Measurements from ENCODE around the gene CBFA2T2. TPM values are rescaled to one million over a fixed set of nuclear protein-coding genes. Genes with fewer than 3 reads are reported as not detected.
"Not testable (repeated sequence)": the region's sequence is repeated elsewhere in the genome, so short reads cannot be mapped to it uniquely, and the experiment has no call there.

Gene CBFA2T2
- total and polyA plus RNA-seq, 5 experiments from 2014 or later, result 11.9 to 33.8 (median 17.9) TPM

GRCh38 chr20:33474963-33475362 lies 14.9 kb upstream of the CBFA2T2 start:
- no peaks in the 10 kb centered on the region for H3K27me3 Mint-ChIP-seq
- peaks cover 0 to 4% (median 0%) of the 10 kb centered on the region in 4 donors for H3K4me1 Mint-ChIP-seq
- DNase-seq, result no peak
- peak overlapping the region in 1 of 10 donors; percentile 43 for H3K27ac Mint-ChIP-seq
- H3K36me3 Mint-ChIP-seq, result no peaks in the 10 kb centered on the region
- POLR2A ChIA-PET, result no interaction called here
- no peak for ATAC-seq
- H3K4me3 Mint-ChIP-seq, result no peak overlapping the region
- no peaks in the 10 kb centered on the region for H3K9me3 Mint-ChIP-seq

DNA sequence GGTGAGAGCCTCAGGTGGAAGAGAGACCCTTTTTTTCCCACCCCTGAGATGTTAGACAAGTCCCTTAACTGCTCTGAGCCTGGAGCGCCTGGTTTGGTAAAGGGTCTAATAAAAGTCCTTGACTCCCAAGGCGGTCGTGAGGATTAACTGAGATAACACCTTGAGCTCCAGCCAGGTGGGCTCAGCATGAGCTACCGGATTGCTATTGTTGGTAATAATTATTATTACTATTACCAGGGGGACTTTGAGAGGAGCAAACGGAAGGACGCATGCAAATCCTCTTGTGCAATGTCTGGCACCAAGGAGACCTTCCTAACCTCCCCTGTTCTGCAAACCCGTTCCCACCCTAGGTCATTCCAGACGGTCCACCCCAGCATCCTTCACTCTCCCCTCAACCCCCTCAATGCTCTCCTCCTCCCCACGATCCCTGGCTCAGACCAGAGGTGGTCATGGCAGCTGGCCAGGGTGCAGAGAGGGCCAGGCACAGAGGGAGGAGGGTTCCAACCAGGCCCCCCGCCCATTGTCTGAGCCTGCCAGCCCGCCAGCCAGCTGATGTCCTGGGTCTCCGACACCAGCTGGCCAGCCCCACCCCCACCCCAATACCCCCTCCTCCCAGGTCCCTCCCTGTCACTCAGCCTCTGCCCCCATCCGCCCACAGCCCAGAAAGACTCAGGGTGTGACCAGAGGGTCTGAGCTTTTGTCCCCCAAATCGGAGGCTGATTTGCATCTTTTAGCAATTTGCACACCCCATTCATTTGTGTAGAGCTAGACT lies 14.3 kb upstream of the CBFA2T2 start:
- no peaks in the 10 kb centered on the region for H3K27me3 Mint-ChIP-seq
- peaks cover 0 to 4% (median 0%) of the 10 kb centered on the region in 4 donors for H3K4me1 Mint-ChIP-seq
- DNase-seq (no peak), ATAC-seq (no peak)
- H3K36me3 Mint-ChIP-seq, result no peaks in the 10 kb centered on the region
- POLR2A ChIA-PET, result no interaction called here
- no peak overlapping the region for H3K27ac Mint-ChIP-seq
- H3K4me3 Mint-ChIP-seq, result no peak overlapping the region
- H3K9me3 Mint-ChIP-seq, result no peaks in the 10 kb centered on the region

GRCh38 chr20:33477386-33478234 lies 12.3 kb upstream of the CBFA2T2 start:
- Mint-ChIP-seq H3K4me3 (no peak overlapping the region), H3K36me3 (no peaks in the 10 kb centered on the region), H3K4me1 (peaks cover 0 to 4% (median 0%) of the 10 kb centered on the region in 4 donors), H3K27ac (peak overlapping the region in 1 of 10 donors; percentile 9), H3K9me3 (no peaks in the 10 kb centered on the region), H3K27me3 (no peaks in the 10 kb centered on the region)
- POLR2A ChIA-PET, result no interaction called here
- no peak for ATAC-seq
- no peak for DNase-seq

- Mint-ChIP-seq H3K4me3 (no peak overlapping the region), H3K4me1 (peaks cover 0 to 4% (median 0%) of the 10 kb centered on the region in 4 donors), H3K36me3 (no peaks in the 10 kb centered on the region), H3K9me3 (no peaks in the 10 kb centered on the region), H3K27ac (peak overlapping the region in 1 of 10 donors; percentile 2), H3K27me3 (no peaks in the 10 kb centered on the region)
- ATAC-seq (no peak), DNase-seq (no peak)
- POLR2A ChIA-PET, result interaction anchor here (0.6 kb wide), 1 partner anchor 76 kb away, joined by 4 read pairs; no protein-coding TSS in a partner anchor
Observed at GRCh38 chr20:33480048-33480447, 9.8 kb upstream of the CBFA2T2 start.

DNA sequence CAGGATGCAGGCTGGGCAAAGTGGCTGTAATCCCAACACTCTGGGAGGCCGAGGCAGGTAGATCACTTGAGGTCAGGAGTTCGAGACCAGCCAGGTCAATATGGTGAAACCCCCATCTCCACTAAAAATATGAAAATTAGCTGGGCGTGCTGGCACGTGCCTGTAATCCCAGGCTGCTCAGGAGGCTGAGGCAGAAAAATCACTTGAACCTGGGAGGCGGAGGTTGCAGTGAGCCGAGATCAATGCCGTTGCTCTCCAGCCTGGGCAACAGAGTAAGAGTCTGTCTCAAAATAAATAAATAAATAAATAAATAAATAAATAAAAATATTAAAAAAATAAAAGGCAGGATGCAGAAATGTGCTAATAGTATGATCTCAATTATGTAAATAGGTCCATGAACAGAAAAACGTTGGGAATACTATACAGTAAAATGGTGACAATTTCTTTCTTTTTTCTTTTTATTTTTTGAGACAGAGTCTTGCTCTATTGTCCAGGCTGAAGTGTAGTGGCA lies 8.4 kb upstream of the CBFA2T2 start:
- POLR2A ChIA-PET, result no interaction called here
- no peaks in the 10 kb centered on the region for H3K9me3 Mint-ChIP-seq
- no peak overlapping the region for H3K27ac Mint-ChIP-seq

GRCh38 chr20:33482581-33482980 lies 7.3 kb upstream of the CBFA2T2 start:
- ATAC-seq (no peak), DNase-seq (no peak)
- Mint-ChIP-seq H3K9me3 (no peaks in the 10 kb centered on the region), H3K36me3 (no peaks in the 10 kb centered on the region), H3K27ac (no peak overlapping the region), H3K27me3 (no peaks in the 10 kb centered on the region), H3K4me3 (no peak overlapping the region), H3K4me1 (peaks cover 0 to 4% (median 0%) of the 10 kb centered on the region in 4 donors)
- POLR2A ChIA-PET, result no interaction called here

More for the DNA sequence above, 8.4 kb upstream of the CBFA2T2 start:
- Mint-ChIP-seq H3K4me1 (peaks cover 0 to 4% (median 0%) of the 10 kb centered on the region in 4 donors), H3K27me3 (no peaks in the 10 kb centered on the region), H3K36me3 (no peaks in the 10 kb centered on the region), H3K4me3 (no peak overlapping the region)
- ATAC-seq (no peak), DNase-seq (no peak)

- H3K36me3 Mint-ChIP-seq, ATAC-seq, H3K27me3 Mint-ChIP-seq, H3K9me3 Mint-ChIP-seq, H3K4me1 Mint-ChIP-seq, POLR2A ChIA-PET, DNase-seq, H3K4me3 Mint-ChIP-seq: not testable (repeated sequence)
- H3K27ac Mint-ChIP-seq, result peak overlapping the region in 2 of 10 donors; percentile 50 to 57
Observed at GRCh38 chr20:33483186-33483585, 6.7 kb upstream of the CBFA2T2 start.

DNA sequence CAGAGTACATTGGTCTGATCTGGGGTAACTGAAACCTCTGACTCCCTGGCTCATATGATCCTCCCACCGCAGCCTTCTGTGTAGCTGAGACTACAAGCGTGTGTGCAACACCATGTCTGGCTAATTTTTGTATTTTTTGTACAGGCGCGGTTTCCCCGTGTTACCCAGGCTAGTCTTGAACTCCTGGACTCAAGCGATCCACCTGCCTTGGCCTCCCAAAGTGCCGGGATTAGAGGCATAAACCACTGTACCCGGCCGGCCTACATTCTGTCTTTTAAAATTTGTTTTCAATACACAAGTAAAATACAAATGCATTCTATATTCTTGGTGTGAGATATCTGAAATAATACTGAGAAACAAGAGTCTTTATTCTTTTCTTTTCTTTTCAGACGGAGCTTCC lies 1.7 kb upstream of the CBFA2T2 start:
- Mint-ChIP-seq H3K36me3 (peaks cover 0 to 2% (median 0%) of the 10 kb centered on the region in 3 donors), H3K4me1 (peaks cover 6 to 27% (median 13%) of the 10 kb centered on the region in 4 donors), H3K27ac (peak overlapping the region in 7 of 10 donors; percentile 5 to 83 (median 40)), H3K4me3 (peak overlapping the region in 3 of 10 donors; percentile 7 to 36 (median 32)), H3K27me3 (no peaks in the 10 kb centered on the region), H3K9me3 (no peaks in the 10 kb centered on the region)
- DNase-seq, result no peak
- ATAC-seq, result no peak
- POLR2A ChIA-PET, result interaction anchor here (0.7 to 2.5 kb wide), 3 partner anchors 63 to 244 kb away, joined by 3 to 18 read pairs (median 13); partner anchors contain the start of gene ZNF341

DNA sequence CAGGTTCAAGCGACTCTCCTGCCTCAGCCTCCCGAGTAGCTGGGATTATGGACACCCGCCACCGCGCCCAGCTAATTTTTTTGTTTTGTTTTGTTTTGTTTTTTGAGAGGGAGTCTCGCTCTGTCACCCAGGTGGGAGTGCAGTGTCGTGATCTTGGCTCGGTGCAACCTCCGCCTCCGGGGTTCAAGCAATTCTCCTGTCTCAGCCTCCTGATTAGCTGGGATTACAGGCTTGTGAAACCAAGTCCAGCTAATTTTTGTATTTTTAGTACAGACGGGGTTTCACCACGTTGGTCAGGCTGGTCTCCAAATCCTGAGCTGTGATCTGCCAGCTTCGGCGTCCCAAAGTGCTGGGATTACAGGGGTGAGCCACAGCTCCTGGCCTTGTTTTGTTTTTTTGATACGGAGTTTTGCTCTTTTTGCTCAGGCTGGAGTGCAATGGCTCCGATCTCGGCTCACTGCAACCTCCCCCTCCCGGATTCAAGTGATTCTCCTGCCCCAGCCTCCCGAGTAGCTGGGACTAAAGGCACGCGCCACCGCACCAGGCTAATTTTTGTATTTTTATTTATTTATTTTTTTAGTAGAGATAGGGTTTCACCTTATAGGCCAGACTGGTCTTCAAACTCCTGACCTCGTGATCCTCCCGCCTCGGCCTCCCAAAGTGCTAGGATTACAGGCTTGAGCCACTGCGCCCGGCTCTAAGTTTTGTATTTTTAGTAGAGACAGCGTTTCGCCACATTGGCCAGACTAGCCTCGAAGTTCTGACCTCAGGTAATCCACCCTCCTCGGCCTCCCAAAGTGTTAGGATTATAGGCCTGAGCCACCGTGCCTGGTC lies 1.0 kb upstream of the CBFA2T2 start:
- POLR2A ChIA-PET, result interaction anchor here (0.8 to 2.5 kb wide), 15 partner anchors 45 to 624 kb away, joined by 3 to 22 read pairs (median 7); partner anchors contain the start of genes ACTL10, C20orf144, CDK5RAP1 and EIF2S2
- not testable (repeated sequence) for ATAC-seq, H3K9me3 Mint-ChIP-seq, H3K36me3 Mint-ChIP-seq, H3K27me3 Mint-ChIP-seq, DNase-seq
- H3K27ac Mint-ChIP-seq, result peak overlapping the region; percentile 19 to 97 (median 82)
- peaks cover 6 to 30% (median 15%) of the 10 kb centered on the region in 4 donors for H3K4me1 Mint-ChIP-seq
- peak overlapping the region in 8 of 10 donors; percentile 32 to 85 (median 41) for H3K4me3 Mint-ChIP-seq

DNA sequence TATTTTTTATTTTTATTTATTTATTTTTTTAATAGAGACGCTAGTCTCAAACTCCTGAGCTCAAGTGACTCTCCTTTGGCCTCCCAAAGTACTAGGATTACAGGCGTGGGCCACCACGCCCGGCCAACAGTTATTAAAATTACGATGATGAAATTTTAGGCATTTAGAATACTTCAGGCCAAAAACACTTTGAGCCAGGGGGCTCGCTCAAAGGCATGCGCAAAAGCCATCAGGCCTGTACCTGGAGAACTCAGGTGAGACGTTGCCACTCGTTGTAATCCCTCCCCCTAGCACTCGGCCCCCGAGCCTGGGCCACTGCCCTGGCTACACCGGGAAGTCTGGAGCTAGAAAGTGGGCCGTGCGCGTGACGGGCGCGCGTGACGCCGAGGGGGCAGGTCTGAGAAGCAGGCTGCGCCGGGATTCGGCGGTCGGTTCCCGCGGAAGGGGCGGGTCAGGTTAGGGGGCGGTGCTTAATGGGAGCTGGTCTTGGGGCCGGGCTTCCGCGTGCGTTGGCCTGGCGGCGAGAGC lies 337 bp upstream of the CBFA2T2 start:
- Mint-ChIP-seq H3K27me3 (no peaks in the 10 kb centered on the region), H3K4me1 (peaks cover 6 to 30% (median 15%) of the 10 kb centered on the region in 4 donors), H3K27ac (peak overlapping the region; percentile 82 to 98 (median 94)), H3K36me3 (peaks cover 0 to 7% (median 0%) of the 10 kb centered on the region in 3 donors), H3K9me3 (no peaks in the 10 kb centered on the region), H3K4me3 (peak overlapping the region; percentile 81 to 93 (median 86))
- DNase-seq, result peak; percentile 97 to 99 (median 99)
- POLR2A ChIA-PET, result interaction anchor here (0.5 to 2.5 kb wide), 22 partner anchors 10 to 623 kb away, joined by 3 to 22 read pairs (median 6); partner anchors contain the start of genes ACTL10, C20orf144, CDK5RAP1 and EIF2S2
- peak; percentile 92 to 94 for ATAC-seq

DNA sequence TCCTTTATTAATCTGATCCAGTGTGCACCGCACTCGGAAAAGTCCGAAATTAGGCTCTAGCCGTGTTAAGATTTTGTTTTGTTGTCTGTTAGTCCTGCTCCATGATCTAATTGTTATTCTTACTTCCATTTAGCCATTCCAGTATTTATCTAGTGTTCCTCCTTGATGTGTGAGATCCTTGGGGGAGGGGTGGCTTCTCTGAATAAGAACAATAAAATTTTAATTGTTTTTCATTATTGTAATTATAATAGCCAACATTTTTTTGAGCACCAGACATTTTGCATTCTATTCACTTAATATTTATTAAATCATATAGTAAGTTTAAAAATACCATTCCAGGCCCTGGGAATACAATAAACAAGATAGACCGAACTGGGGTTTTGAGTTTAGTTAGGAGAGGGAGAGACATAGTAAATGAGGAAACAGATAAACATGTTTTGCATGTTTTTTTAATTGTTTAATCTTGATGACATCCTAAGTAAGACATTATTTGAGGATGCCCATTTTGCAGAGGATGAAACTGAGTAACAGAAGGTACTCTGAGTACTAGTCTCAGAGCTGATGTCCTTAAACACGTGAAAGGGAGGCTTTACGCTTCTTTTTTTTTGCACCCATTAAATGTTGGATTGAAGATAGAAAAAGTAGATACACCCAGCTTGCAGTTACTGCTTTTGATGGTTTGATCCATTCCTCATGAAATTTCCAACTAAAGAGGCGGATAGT lies 1.2 kb downstream of the CBFA2T2 start:
- peak overlapping the region; percentile 81 to 93 (median 86) for H3K4me3 Mint-ChIP-seq
- peaks cover 0 to 10% (median 1%) of the 10 kb centered on the region in 3 donors for H3K36me3 Mint-ChIP-seq
- peak overlapping the region; percentile 59 to 97 (median 84) for H3K27ac Mint-ChIP-seq
- ATAC-seq (no peak), DNase-seq (no peak)
- POLR2A ChIA-PET, result interaction anchor here (0.6 to 2.5 kb wide), 9 partner anchors 25 to 621 kb away, joined by 3 to 22 read pairs (median 9); partner anchors contain the start of genes EIF2S2, RALY and SNTA1
- no peaks in the 10 kb centered on the region for H3K9me3 Mint-ChIP-seq
- peaks cover 8 to 36% (median 21%) of the 10 kb centered on the region in 4 donors for H3K4me1 Mint-ChIP-seq
- H3K27me3 Mint-ChIP-seq, result no peaks in the 10 kb centered on the region

All from naive thymus-derived CD8-positive, alpha-beta T cell (primary cell).